SK-N-SH treated with all-trans-retinoic acid at 6 μM for 48 hours (cell line): Measurements from ENCODE around the gene COL10A1.

Source experiments
- ARNTL ChIP-seq: fragments of 450-650 bp; formaldehyde crosslinking; IDR thresholded peaks from 2 replicates; pipeline ENCODE4 v1.5.0; 2020; ENCODE audit warnings: low read depth, mild to moderate bottlenecking, moderate library complexity, borderline replicate concordance
- CSRNP3 ChIP-seq: fragments of 250-450 bp; sonication (Bioruptor Pico); IDR thresholded peaks from 2 replicates; pipeline ENCODE4 v1.5.1; 2021; ENCODE audit warnings: mild to moderate bottlenecking, moderate library complexity
- GLIS3 ChIP-seq: fragments of 250-450 bp; sonication (Bioruptor Pico); IDR thresholded peaks from 2 replicates; pipeline ENCODE4 v1.5.0; 2020; ENCODE audit warnings: mild to moderate bottlenecking, moderate library complexity
- ISL1 ChIP-seq: fragments of 250-450 bp; sonication (Bioruptor Pico); IDR thresholded peaks from 2 replicates; pipeline ENCODE4 v2.1.2; 2022; ENCODE audit warnings: mild to moderate bottlenecking, moderate library complexity
- RARB ChIP-seq: fragments of 250-450 bp; sonication (Bioruptor Pico); IDR thresholded peaks from 2 replicates; pipeline ENCODE4 v1.8.0; 2021; ENCODE audit warnings: mild to moderate bottlenecking, moderate library complexity
- TCF4 ChIP-seq: fragments of 250-450 bp; sonication (Bioruptor Pico); IDR thresholded peaks from 2 replicates; pipeline ENCODE4 v1.8.0; 2021; ENCODE audit warnings: mild to moderate bottlenecking, moderate library complexity, borderline replicate concordance
- ZFP30 ChIP-seq: fragments of 450-650 bp; formaldehyde crosslinking; IDR thresholded peaks from 2 replicates; pipeline ENCODE4 v1.5.0; 2022; ENCODE audit warnings: mild to moderate bottlenecking, moderate library complexity

GRCh38 chr6:116126032-116126431 lies at the start of gene COL10A1:
- TF ChIP-seq GLIS3 (CRISPR knock-in tag) (no peak), TCF4 (CRISPR knock-in tag) (no peak), RARB (no peak), ARNTL (CRISPR knock-in tag) (no peak), CSRNP3 (no peak), ISL1 (no peak), ZFP30 (CRISPR knock-in tag) (no peak)
